Skin epidermis (tissue), 12 donors: Measurements from ENCODE around the gene SLC47A2.

Experiments used
- H3K27ac ChIP-seq, 21 experiments: fragments of 200-600 bp; sonication (generic) in 11 of 21; one replicate each; pipeline ENCODE4 v1.5.0; 2020; ENCODE audit warnings: mild to moderate bottlenecking in 3 of 21, inconsistent platforms in 2 of 21, moderate library complexity in 2 of 21
- H3K4me3 ChIP-seq, 7 experiments: fragments of 200-600 bp; sonication (generic) in 2 of 7; one replicate each; pipeline ENCODE4 v1.5.0; 2020; ENCODE audit warnings: inconsistent platforms in 2 of 7, mild to moderate bottlenecking in 2 of 7, moderate library complexity in 1 of 7

The SLC47A2 gene

DNA sequence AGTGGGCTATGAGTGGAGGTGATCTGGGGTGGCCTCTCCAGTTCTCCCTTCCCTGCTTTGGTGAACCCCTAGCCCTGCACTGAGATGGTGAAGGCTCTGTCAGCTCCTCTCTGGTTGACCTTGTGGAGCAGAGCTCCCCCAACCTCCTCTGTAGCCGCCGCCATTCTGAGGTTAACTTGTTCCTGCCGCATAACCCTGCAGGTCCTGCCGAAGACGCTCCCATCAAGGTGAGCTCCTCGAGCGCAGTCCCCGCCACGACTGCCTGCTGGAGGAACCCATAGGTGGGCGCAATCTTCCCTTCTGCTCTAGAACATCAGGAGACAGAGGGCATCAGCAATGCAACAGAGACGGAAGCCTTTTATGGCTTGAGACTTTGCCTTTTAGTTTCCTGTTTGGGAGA lies 15.2 kb upstream of the SLC47A2 start:
- Histone ChIP-seq H3K27ac (peak overlapping the region in 9 of 21 experiments; percentile 40 to 96 (median 58)), H3K4me3 (no peak overlapping the region)

DNA sequence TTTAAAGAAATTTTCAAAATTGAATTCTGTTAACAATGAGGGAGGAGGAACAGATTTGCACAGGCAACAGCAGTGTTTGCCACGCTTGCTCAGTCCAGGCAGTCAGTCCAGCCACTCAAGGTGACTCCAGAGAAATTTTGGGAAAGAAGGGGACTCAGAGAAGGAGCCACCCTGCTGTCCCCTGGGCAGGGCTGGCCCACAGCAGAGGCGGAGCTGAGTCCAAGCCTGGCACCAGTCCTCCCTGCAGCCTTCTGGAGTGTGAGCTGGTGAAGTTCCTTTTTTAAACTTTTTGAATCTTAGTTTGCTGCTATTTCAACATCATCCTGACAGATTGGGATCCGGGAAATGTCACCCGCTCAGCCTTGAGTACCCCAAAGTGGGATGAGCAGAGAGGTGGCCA lies 14.5 kb upstream of the SLC47A2 start:
- Histone ChIP-seq H3K4me3 (no peak overlapping the region), H3K27ac (peak overlapping the region in 11 of 21 experiments; percentile 8 to 96 (median 58))

DNA sequence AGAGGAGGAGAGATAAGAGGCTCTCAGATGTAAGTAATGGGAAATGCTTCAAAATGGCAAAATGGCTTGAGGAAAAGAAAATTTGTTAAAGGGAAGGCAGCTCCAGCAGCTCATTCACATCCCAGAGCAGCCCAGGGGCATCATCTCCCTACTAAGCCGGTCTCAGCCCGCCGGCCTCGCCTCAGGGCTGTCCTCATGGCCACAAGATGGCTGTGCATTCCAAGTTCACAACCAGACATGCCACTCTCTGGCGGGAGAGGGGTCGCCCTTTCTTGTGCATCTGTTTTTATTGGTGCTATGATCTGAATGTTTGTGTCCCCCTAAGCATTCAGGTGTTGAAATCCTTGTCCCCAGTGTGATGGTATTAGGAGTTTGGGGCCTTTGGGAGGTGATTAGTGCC lies 13.5 kb upstream of the SLC47A2 start:
- no peak overlapping the region for H3K4me3 ChIP-seq
- peak overlapping the region in 11 of 21 experiments; percentile 19 to 96 (median 92) for H3K27ac ChIP-seq

DNA sequence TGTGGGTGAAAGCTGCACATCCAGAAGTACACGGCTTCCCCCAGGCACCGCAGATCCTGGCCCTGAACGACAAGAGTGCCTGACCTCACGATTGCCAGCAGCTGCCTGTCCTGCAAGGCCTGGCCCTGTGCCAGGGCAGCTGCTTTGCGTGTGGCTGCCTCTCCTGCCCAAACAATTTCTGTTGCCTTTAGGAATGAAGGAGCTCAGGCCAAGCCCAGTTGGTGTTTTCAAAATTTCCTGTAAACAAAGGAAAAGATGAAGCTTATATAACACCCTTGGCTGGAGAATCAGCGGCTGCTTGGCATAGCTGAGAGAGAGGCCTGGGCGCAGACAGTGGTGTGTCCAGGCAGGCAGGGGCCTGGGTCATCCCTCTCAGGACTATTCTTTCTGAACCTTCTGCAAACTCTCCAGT lies 11.7 kb upstream of the SLC47A2 start:
- no peak overlapping the region for H3K4me3 ChIP-seq
- peak overlapping the region; percentile 15 to 96 (median 90) for H3K27ac ChIP-seq

DNA sequence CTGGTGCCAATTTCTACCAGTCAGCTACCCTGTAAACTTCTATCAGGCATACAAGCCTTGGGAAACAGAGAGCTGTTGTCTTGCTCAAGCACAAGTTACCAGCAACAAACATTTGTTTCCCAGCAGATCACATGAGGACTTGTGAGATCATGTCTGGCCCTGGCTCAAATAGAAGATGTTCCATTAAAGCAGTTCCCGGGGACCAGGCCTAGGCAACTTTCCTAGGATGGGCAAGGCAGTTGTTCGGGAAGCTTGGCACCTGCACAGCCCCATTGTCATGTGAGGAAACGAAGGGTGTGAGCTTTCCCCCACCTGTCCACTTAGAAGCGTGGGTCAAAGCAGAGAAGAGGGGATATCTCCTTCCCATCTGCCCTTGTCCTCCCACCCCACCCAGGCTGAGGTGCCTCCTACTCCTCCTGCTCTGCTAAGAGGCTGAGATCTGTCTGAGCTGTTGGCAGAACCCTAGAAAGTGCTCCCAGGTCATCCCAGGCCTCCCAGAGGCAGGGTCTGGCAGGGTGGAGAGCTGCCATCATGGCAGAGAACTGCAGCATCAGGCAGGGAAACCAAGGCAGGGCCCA lies 11.2 kb upstream of the SLC47A2 start:
- H3K4me3 ChIP-seq: no peak overlapping the region

DNA sequence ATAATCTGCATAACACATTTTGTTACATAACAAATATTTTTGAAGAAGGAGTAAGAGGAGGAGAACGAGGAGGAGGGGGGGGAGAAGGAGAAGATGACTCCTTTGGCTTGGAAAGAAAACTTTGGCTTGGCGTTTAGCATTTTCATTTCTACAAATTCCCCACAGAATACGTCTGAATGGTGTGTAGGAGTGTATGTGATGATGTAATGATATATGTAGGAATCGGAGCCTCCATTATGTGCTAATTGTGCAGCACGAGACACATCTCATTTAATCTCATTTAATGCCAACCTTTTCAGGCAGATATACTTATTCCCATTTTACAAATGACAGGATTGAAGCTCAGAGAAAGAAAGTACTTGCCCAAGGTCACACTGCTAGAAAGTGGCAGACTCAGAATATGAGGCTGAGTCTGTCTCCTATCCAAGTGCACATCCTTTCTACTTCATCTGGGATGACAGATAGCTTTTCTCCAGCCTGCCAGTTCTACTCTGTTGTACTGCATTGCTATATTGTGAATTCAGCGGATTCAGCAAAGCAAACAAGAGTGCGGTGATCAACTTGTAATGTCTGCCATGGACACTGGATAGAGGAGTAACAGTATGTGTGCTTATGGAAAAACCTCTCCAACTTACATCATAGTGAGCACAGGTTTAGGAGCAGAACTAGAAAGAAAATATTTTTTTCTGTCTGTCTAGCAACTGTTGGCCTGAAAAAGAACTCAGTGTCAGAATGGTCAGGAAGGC lies 10.4 kb upstream of the SLC47A2 start:
- Histone ChIP-seq H3K27ac (peak overlapping the region in 20 of 21 experiments; percentile 74 to 96 (median 90)), H3K4me3 (no peak overlapping the region)

More for the DNA sequence above, 11.2 kb upstream of the SLC47A2 start:
- H3K27ac ChIP-seq: peak overlapping the region; percentile 15 to 96 (median 90)

DNA sequence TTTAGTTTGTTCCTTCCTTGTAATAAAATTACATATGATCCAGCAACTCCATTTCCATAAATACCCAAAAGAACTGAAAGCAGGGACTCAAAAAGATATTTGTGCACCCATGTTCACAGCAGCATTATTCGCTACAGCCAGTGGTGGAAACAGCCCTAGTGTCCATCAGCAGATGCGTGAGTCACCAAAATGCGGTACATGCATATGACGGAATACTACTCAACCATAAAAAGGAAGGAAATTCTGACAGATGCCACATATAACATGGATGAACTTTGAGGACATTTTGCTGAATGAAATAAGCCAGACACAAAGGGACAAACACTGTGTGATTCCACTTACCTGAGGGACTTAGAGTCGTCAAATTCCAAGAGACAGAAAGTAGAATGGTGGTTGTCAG lies 9.1 kb upstream of the SLC47A2 start:
- Histone ChIP-seq H3K4me3 (no peak overlapping the region), H3K27ac (peak overlapping the region in 19 of 21 experiments; percentile 10 to 96 (median 89))

DNA sequence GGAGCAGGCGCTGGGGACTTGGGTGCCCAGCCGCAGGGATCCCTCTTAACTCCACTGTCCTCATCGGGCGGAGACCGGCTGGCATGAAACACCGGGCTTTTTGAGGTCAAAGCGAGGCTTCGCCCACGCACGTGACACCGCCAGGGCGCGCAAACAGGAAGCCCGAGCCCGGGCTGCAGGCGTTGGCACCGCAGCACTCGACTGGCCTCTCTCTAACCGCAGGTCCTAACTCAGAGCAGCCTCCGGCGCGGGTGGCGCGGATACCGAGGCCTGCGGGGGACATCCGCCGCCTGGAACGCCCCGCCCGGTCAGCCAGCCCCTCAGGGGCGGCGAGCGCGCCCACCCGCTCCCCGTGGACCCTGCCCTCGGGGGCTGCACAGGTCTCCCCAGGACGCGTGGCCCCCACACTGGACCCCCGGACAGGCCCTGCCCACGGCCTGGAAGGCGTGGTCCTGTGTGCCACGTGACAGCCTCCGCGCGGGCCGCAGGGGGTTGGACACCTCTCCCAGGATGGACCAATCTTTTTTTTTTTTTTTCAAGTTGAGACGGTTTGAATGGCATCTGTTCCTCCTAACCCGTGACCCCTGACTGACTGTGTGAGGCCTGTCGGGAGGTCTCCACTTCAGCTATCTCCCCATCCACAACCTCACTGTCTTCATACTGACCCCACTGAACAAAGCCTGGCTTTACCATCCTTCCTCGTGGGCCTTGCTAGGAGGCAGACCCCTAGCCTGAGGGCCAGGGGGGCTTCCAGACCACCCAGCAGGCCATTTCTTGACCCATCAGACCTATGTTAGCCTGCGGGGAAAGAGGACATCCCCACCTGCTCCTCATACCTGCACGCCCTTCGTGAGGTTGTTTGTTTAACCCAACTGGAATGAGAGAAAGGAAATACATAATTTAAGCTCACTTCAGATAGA lies 8.4 kb upstream of the SLC47A2 start:
- Histone ChIP-seq H3K27ac (peak overlapping the region; percentile 68 to 96 (median 87)), H3K4me3 (peak overlapping the region in 4 of 7 experiments; percentile 17 to 37 (median 20))

DNA sequence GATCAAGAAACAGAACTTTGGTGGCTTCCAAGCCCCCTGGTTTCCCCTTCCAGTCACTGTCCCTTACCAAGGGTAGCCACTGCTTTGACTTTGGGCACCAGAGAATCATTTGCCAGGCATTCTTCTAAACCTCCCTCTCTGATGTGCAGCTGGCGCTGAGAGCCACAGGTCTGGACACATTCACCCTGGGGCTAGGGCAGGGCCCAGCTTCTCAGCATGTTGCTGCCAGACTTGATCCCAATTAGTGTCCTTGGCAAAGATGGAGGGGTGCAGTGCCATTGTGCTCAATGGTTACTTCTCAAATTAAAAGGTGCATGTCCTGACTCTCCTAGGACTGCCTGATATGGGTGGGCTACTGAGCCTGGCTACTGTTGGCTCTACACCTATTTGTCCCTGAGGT lies 7.6 kb upstream of the SLC47A2 start:
- H3K4me3 ChIP-seq: peak overlapping the region in 2 of 7 experiments; percentile 17 to 23
- H3K27ac ChIP-seq: peak overlapping the region in 20 of 21 experiments; percentile 74 to 96 (median 87)

DNA sequence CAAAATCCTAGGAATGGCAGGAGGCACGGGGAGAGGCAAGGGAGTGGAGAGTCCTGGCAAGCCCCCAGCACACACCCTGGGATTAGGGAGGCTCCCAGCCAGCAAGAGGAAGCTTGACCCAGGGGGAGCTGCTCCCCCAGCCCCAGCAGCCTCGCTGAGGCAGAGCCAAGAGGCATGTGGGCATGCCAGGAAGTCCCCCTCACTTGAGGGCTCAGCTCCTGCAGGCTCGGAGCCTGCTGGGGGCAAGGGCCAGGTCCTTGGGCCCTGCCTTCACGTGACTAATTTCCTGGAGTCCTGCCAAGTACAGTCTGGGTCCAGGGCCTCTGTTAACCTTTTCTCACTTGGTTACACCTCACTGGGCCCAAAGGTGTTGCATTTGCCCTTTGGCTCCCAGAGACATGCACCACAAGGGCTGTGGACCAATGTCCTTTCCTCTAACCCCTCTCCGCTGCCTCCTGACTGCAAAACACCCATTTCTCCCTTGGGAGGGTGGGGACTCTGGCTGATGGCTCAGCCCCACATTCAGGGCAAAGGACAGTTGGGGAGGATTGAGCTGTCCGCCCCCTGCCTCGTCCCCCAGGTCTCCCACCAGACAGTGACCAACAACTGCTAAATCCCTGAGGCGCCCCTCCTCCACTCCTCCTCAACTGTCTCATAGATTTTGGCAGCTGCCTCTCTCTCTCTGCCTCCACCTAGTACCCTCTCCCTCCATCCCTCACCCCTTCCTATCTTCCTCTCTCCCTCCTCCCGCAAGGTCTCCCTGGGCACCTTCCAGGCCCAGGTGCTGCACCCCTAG lies 4.4 kb upstream of the SLC47A2 start:
- H3K4me3 ChIP-seq: no peak overlapping the region
- peak overlapping the region in 10 of 21 experiments; percentile 9 to 76 (median 53) for H3K27ac ChIP-seq

DNA sequence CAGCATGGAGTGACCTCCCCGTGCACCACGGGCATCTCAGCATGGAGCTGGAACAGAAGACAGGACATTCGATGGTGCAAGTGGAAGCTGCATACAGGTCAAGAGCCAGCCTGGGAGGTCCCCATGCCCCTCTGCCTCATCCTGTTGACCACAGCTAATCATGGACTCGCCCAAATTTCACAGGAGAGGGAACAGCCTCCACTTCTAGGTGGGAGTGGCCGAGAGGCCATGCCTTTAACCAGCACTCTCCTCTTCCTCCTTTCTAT lies 3.8 kb upstream of the SLC47A2 start:
- H3K27ac ChIP-seq: peak overlapping the region in 7 of 21 experiments; percentile 32 to 76 (median 49)
- no peak overlapping the region for H3K4me3 ChIP-seq

DNA sequence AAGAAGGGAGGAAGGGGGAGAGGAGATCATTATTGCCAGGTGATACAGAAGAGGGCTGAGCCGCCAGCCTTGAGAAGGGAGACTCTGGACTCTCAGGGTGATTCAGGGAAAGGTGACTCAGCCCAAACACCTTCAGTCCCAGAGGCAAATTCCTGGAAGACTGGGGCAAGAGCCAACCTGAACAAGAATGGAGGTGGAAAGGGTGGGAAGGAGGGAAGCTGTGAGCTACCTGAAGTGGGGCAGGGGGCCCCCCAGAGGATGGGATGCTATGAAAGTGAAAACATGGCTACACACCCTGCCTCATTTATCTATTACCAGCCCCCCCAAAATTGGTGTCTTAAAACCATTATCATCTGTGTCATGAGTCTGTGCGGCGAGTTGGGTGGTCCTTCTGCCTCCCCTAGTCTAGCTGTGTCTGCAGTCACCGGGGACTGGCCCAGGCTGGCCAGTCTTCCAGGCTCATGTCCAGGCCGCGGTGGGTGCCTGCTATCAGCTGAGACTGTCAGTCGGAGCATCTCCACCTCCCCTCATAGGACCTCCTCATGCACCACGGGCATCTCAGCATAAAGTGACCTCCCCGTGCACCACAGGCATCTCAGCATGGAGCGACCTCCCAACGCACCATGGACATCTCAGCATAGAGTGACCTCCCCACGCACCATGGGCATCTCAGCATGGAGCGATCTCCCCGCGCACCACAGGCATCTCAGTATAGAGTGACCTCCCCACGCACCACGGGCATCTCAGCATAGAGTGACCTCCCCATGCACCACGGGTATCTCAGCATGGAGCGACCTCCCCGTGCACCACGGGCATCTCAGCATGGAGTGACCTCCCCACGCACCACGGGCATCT lies 3.2 kb upstream of the SLC47A2 start:
- Histone ChIP-seq H3K4me3 (peak overlapping the region in 1 of 7 experiments; percentile 1), H3K27ac (peak overlapping the region in 11 of 21 experiments; percentile 37 to 86 (median 65))

DNA sequence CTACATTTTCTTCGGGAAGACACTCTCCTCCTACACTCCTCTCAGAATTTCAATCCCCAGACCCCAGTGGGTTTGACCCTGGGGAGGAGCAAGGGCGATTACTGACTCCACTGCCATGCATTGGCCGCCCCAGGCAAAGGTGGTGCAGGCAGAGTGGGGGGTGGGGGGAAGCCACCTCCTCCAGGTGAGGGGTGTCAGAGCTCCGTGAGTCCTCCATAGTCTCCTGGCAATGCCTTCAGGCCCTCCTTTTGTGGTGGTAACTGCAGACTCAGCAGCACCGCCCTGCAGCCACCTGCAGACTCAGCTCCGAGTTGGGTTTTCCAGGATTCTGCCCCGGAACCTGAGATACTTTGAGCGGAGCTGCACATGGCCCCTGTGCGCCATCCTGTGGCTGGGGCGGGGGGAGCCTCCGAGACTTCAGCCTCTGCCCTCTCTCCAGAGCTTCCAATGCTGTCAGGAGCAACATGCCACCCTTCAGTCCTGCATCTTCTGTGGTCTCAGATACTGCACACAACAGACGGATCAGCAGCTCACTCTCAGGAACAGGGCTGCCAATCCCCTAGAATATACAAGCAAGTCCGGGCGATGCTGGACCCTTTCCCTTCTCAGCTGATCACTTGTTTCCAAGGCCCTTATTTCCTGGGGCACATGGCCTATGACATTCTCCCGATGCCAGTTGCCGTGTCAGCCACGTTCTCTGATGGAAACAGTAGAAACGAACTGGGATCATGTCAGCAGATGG lies 2.4 kb upstream of the SLC47A2 start:
- H3K4me3 ChIP-seq: peak overlapping the region in 2 of 7 experiments; percentile 1 to 32
- peak overlapping the region in 13 of 21 experiments; percentile 14 to 86 (median 65) for H3K27ac ChIP-seq

DNA sequence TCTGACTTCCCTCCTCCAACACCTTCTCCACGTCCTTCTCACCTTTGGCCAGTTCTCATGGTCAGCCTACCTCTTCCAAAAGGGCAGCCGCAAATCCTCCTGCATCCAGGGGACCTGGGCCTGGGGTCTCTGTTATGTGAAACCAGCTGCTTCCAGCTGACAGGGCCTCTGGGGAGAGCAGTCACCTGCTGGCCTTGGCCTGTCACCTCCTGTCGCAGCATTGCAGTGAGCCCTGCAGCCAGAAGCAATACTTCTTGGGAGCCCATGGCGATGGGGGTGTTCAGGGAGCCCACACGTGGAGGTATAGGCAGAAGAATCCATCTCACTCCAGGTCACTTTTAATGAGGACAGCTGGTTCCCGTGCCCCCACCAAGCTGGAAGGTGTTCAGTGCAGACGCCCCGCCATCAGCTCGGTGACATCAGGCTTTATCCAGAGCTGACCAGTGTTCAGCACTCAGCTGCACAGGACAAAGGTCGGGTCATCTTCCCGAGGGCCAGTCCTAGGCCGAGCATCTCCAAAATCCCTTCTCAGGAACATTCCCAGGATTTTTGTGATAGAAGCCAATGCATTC lies 1.7 kb upstream of the SLC47A2 start:
- Histone ChIP-seq H3K27ac (peak overlapping the region in 15 of 21 experiments; percentile 7 to 86 (median 67)), H3K4me3 (peak overlapping the region in 3 of 7 experiments; percentile 3 to 32 (median 9))

DNA sequence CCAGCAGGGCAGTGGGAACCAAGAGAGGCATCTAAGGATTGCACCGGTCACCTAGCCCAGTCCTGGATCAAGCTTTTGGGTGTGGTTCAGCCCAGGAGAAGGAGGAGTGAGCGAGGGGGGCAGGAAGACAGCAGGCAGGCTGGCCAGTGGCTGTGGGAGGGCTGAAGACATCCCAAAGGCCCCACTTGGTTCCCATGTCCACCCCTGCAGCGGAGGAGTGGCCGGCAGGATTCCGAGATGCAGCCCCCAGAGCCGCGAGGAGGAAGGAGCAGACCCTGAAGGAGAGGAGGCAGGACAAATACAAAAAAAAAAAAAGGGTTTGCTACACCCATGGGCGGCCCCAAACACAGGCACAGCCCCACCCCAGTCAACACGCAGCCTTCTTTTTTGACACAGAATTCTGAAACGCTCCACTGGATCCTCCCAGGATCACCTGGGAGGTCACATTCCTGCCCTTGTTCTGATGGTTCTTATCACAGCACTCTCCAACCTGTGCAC lies 1.1 kb upstream of the SLC47A2 start:
- H3K27ac ChIP-seq: peak overlapping the region in 18 of 21 experiments; percentile 6 to 86 (median 64)
- H3K4me3 ChIP-seq: peak overlapping the region in 4 of 7 experiments; percentile 3 to 32 (median 12)

DNA sequence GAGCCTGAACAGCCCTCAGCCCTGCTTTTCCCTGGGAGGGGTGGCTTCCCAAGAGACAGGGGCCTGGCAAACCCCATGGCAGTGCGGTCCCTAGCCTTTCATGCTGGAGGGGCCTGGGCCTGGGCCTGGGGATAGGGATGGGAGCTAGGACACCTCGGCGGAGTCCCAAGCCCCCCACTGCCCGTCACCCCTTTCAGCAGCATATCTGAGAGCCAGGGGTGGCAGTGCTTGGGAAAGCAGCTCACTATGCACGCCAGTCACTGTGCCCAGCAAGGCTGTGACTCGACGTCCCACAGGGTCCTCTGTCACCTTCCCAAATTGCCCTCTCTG lies 612 bp upstream of the SLC47A2 start:
- Histone ChIP-seq H3K4me3 (peak overlapping the region in 4 of 7 experiments; percentile 3 to 32 (median 12)), H3K27ac (peak overlapping the region in 17 of 21 experiments; percentile 6 to 86 (median 65))
